CD4-positive, alpha-beta T cell treated with Interleukin-12 subunit alpha and Interleukin-12 subunit beta, for 1 hour (primary cell): ENCODE results near the gene TIAM2.
"Not testable (repeated sequence)": the region's sequence is repeated elsewhere in the genome, so short reads cannot be mapped to it uniquely, and the experiment has no call there.

Experiments used
- DNase-seq: peaks from one replicate; pipeline ENCODE4 v3.0.0-alpha.2; 2020

TIAM2 gene

GRCh38 chr6:154995254-154996015 lies at the start of gene TIAM2:
Gene TIAM2 (plus strand): TSS chr6:154995315. CDS start chr6:155129224, 133,909 bp downstream.
- DNase-seq, result no peak

DNA sequence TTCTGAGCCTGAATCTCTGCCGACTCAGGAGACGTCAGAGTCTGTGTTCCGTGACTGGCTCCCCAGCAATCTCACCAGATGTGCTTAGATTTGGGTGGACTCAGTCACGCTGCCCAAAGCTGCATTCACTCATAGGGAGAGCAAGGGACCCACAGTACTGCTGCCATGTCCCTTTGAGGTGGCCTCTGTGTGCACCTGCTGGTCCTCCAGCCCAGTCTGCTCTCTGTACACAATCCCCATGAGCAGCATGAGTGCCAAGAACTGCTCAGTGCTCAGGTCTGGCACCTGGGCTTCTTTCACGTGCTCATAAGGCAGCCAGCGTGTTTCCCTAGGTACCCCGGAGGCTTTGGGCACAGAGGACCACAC lies 44.2 kb upstream of the TIAM2 start:
- DNase-seq, result no peak

GRCh38 chr6:154951345-154952200 lies 43.5 kb upstream of the TIAM2 start:
- peak; percentile 40 for DNase-seq

GRCh38 chr6:154953644-154954043 lies 41.5 kb upstream of the TIAM2 start:
- DNase-seq, result no peak

- no peak for DNase-seq
Measured at GRCh38 chr6:154954347-154954746, 40.8 kb upstream of the TIAM2 start.

- DNase-seq, result no peak
Measured at GRCh38 chr6:154956771-154957522, 38.2 kb upstream of the TIAM2 start.

- DNase-seq, result no peak
Measured at GRCh38 chr6:154958469-154958868, 36.6 kb upstream of the TIAM2 start.

DNA sequence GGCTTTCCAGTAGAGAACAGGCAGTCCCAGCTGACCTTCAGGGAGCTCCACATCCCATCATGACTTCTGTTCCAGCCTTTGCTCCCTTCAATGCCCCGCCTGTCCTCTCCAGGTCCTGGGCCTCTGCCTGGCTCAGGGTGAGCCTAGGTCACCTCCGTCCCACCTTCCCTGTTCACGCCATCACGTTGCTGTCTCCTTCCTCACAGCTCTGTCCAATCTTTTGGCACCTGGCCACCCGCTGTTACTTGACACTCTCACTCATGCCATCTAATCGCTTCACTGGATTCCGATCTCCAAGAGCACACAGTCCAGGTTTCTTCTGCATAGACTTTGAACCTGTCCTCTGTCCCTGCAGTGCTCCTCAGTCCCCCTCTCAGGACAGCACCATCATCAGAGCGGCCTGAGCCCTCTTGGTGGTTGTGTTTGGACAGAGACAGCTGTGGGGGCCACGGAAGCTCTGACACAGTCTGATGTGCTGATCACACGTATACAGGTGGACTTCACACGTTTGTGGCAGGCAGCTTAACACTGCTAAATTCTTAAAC lies 34.7 kb upstream of the TIAM2 start:
- no peak for DNase-seq

GRCh38 chr6:154960854-154961530 lies 34.1 kb upstream of the TIAM2 start:
- DNase-seq, result no peak

GRCh38 chr6:154962753-154963152 lies 32.4 kb upstream of the TIAM2 start:
- no peak for DNase-seq

- not testable (repeated sequence) for DNase-seq
Measured at GRCh38 chr6:154966065-154966770, 28.9 kb upstream of the TIAM2 start.

- no peak for DNase-seq
Measured at GRCh38 chr6:154969796-154970195, 25.3 kb upstream of the TIAM2 start.

GRCh38 chr6:154974485-154975149 lies 20.5 kb upstream of the TIAM2 start:
- no peak for DNase-seq

DNA sequence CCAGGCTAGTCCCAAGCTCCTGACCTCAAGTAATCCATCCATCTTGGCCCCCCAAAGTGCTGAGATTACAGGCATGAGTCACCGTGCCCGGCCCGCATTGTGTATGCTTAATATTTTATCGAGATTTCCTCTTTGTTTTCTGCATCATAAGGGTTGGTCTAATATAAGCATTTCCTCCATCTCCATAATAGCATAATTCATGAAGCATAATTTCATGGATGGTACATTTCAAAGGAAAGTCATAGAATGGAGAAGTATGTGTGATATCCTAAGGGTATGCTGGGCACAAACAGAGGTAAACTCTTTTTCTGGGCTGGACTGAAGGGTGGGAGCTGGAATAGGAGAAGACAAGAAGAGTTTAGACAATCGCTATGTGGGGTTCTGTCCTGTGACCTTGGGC lies 17.5 kb upstream of the TIAM2 start:
- no peak for DNase-seq

GRCh38 chr6:154980273-154981078 lies 14.6 kb upstream of the TIAM2 start:
- DNase-seq, result no peak

GRCh38 chr6:154981079-154981870 lies 13.8 kb upstream of the TIAM2 start:
- DNase-seq, result no peak

DNA sequence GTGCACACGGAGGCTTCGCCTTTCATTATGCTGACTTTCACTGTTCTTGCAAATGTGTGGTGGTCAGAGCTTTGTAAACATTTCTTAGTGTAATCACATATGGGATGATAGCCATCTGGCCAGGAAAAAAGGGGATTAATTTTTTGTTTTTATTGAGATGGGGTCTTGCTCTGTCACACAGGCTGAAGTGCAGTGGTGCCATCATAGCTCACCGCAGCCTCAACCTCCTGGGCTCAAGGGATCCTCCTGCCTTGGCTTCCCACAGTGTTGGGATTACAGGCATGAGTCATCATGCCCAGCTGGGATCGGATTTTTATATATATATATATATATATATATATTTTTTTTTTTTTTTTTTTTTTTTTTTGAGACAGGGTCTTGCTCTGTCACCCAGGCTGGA lies 11.0 kb upstream of the TIAM2 start:
- DNase-seq, result no peak

DNA sequence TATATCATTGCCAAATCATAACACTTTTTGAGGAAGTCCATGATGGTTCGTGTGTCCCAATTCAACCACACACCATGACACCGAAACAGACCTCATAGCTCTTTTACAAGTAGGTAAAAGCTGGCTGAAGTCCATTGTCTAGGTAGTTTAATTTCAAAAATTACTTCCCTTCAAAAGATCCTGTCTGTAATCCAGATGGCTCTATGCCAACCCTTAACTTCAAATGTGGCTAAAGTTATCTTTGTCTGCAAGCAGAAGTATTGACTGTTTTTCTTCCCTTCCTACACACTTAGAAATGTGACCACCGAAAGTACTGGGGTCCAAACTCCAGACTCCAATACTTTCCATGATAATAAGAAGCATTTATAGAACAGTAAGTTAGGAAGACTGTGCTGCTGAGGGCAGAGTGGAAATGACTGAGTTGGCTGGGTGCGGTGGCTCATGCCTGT lies 8.3 kb upstream of the TIAM2 start:
- no peak for DNase-seq

- no peak for DNase-seq
Measured at GRCh38 chr6:154989448-154989847, 5.7 kb upstream of the TIAM2 start.
